H1 (cell line): ENCODE data around the gene RWDD3.

Experiments used
- CREB1 ChIP-seq: IDR thresholded peaks from 2 replicates; pipeline ENCODE4 v1.6.1; 2012; ENCODE audit warnings: inconsistent platforms
- CTCF ChIP-seq, 3 experiments: IDR thresholded peaks; 1 replicate in 2 of 3; 2 replicates in 1 of 3; pipeline versions ENCODE4 v1.5.1 to v1.6.1; 2011; ENCODE audit warnings: low read length in 3 of 3, mild to moderate bottlenecking in 3 of 3, inconsistent platforms in 2 of 3, low read depth in 1 of 3, moderate library complexity in 1 of 3; ENCODE audit not compliant: insufficient read depth in 1 of 3; ENCODE audit errors: control extremely low read depth in 1 of 3
- EZH2 ChIP-seq: fragments of 200-600 bp; sonication (generic); IDR thresholded peaks from 2 replicates; pipeline ENCODE4 v1.7.1; 2012; ENCODE audit warnings: low read depth, mild to moderate bottlenecking, moderate library complexity, low read length, inconsistent platforms; ENCODE audit not compliant: severe bottlenecking
- JUN ChIP-seq: IDR thresholded peaks from 2 replicates; pipeline ENCODE4 v1.6.1; 2011; ENCODE audit warnings: low read depth, mild to moderate bottlenecking, improper control_type of control experiment, low read length
- SIRT6 ChIP-seq: IDR thresholded peaks from one replicate; pipeline ENCODE4 v1.7.1; 2012; ENCODE audit warnings: low read length, inconsistent platforms
- SP2 ChIP-seq: IDR thresholded peaks from 2 replicates; pipeline ENCODE4 v1.6.1; 2012; ENCODE audit warnings: mild to moderate bottlenecking, low read length, inconsistent platforms

GRCh38 chr1:95201905-95202304, 32.1 kb upstream of the RWDD3 start:
- TF ChIP-seq JUN (no peak), CREB1 (no peak), SIRT6 (no peak), CTCF (IDR thresholded peaks at IDR 0.05; ENCODE audit: control extremely low read depth in 1 of 3, insufficient read depth in 1 of 3, low read depth in 1 of 3, low read length in 3 of 3) (no peak), SP2 (no peak), EZH2 (no peak)
